Progenitor cell of endocrine pancreas (in vitro differentiated cells): ENCODE measurements around the gene COBLL1. TPM values are rescaled to one million over a fixed set of nuclear protein-coding genes. Genes with fewer than 3 reads are reported as not detected.

Source experiments
- DNase-seq: peaks from one replicate; pipeline ENCODE4 v3.0.0; 2021; ENCODE audit warnings: low spot score; ENCODE audit not compliant: unreplicated experiment
- H3K27ac Mint-ChIP-seq: 2 replicates; pipeline ENCODE4 v1.8.0; 2021; ENCODE audit warnings: mild to moderate bottlenecking, moderate library complexity, mixed read lengths
- H3K27me3 Mint-ChIP-seq: 2 replicates; pipeline ENCODE4 v1.8.0; 2021; ENCODE audit warnings: mixed read lengths
- H3K36me3 Mint-ChIP-seq: 2 replicates; pipeline ENCODE4 v1.8.0; 2022; ENCODE audit warnings: mixed read lengths; ENCODE audit not compliant: insufficient read depth
- H3K4me1 Mint-ChIP-seq: 2 replicates; pipeline ENCODE4 v1.8.0; 2021; ENCODE audit warnings: low read depth, mixed read lengths
- H3K4me3 Mint-ChIP-seq: 2 replicates; pipeline ENCODE4 v1.8.0; 2021; ENCODE audit warnings: low read depth, mild to moderate bottlenecking, moderate library complexity, mixed read lengths
- H3K9me3 Mint-ChIP-seq: 2 replicates; pipeline ENCODE4 v1.8.0; 2021; ENCODE audit warnings: low read depth, mixed read lengths
- total RNA-seq: library from RNA; stranded (reverse); gene quantifications from 2 replicates; pipeline ENCODE4 v1.2.1, GENCODE V29; 2021
- TF ChIP-seq, protein P1 (sequence below): fragments of 200-600 bp; sonication (generic); IDR thresholded peaks from one replicate; pipeline ENCODE4 v1.5.0; 2021; ENCODE audit warnings: antibody characterized with exemption, mild to moderate bottlenecking; ENCODE audit not compliant: unreplicated experiment

COBLL1 gene
- total RNA-seq, 1 donor from 2014 or later: 80.9 TPM

DNA sequence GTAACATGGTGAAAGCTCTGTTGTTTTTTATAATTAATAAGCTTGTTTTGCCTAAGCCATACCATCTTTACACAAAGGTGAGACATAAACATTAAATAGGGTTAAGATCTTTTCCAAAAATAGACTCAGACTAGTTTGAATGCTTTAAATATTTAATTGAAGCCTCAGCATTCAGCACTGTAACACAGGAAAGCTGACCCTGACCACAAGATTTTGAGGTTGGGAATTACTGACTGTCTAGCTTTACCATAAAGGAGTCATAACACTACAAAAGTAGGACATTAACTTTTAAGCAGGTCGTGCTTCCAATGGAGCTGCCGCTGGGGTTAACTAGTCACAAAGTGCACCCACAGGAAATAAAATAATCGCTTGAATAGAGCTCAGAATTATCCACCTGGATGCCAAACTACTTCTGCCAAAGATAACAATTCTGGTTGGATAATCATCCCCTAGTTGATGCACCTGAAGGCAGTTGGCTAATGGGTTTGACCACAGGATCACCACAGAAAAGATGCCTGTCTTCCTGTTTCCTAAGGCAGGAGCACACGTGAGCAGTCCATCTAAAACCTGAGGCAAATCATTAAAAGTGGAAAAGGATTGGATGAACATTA, 106.2 kb downstream of the COBLL1 start:
- peaks cover 8% of the 10 kb centered on the region for H3K36me3 Mint-ChIP-seq
- TF ChIP-seq, protein P1, sequence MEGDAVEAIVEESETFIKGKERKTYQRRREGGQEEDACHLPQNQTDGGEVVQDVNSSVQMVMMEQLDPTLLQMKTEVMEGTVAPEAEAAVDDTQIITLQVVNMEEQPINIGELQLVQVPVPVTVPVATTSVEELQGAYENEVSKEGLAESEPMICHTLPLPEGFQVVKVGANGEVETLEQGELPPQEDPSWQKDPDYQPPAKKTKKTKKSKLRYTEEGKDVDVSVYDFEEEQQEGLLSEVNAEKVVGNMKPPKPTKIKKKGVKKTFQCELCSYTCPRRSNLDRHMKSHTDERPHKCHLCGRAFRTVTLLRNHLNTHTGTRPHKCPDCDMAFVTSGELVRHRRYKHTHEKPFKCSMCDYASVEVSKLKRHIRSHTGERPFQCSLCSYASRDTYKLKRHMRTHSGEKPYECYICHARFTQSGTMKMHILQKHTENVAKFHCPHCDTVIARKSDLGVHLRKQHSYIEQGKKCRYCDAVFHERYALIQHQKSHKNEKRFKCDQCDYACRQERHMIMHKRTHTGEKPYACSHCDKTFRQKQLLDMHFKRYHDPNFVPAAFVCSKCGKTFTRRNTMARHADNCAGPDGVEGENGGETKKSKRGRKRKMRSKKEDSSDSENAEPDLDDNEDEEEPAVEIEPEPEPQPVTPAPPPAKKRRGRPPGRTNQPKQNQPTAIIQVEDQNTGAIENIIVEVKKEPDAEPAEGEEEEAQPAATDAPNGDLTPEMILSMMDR: no peak
- no peaks in the 10 kb centered on the region for H3K27me3 Mint-ChIP-seq
- H3K4me1 Mint-ChIP-seq: peaks cover 44% of the 10 kb centered on the region
- DNase-seq: no peak
- H3K9me3 Mint-ChIP-seq: no peaks in the 10 kb centered on the region
- H3K4me3 Mint-ChIP-seq: no peak overlapping the region
- H3K27ac Mint-ChIP-seq: no peak overlapping the region

DNA sequence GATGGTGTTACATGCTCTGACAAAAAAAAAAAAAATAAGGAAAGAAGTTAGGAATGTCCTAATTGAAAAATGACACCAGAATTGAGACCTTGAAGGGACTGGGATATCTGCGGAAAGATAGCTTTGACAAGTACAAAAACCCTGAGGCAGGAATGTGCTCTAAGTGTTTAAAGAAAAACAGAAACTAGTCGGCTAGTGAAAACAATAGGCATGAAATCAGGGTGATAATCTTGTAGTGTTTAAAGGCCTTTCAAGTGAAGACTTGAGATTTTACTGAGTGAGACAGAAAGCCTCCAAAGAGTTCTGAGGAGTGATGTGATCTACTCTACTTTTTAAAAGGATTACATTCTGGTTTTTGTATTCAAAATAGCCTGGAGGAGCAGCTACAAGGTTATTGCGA, 107.4 kb downstream of the COBLL1 start:
- H3K4me1 Mint-ChIP-seq: peaks cover 37% of the 10 kb centered on the region
- peaks cover 7% of the 10 kb centered on the region for H3K36me3 Mint-ChIP-seq
- DNase-seq: no peak
- H3K27me3 Mint-ChIP-seq: no peaks in the 10 kb centered on the region
- peak overlapping the region; percentile 84 for H3K27ac Mint-ChIP-seq
- H3K4me3 Mint-ChIP-seq: no peak overlapping the region
- TF ChIP-seq, protein P1: no peak
- H3K9me3 Mint-ChIP-seq: no peaks in the 10 kb centered on the region

DNA sequence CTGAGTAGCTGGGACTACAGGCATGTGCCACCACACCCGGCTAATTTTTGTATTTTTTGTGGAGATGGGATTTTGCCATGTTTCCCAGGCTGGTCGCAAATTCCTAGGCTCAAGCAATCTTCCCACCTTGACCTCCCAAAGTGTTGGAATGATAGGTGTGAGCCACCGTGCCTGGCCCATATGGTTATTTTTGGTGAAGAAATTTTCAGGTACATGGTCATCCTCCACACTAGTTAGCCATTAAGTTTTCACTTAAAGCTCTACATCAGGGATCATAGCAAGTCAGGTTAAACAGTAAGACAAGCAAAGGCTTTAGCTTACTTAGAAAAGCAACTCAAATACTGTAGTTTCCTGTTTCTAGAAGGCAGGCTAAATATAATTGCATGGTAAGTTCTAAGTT, 116.1 kb downstream of the COBLL1 start:
- Mint-ChIP-seq H3K27me3 (no peaks in the 10 kb centered on the region), H3K4me3 (no peak overlapping the region), H3K9me3 (no peaks in the 10 kb centered on the region), H3K4me1 (peaks cover 9% of the 10 kb centered on the region), H3K27ac (no peak overlapping the region), H3K36me3 (peaks cover 15% of the 10 kb centered on the region)
- DNase-seq: no peak
- TF ChIP-seq, protein P1: no peak

DNA sequence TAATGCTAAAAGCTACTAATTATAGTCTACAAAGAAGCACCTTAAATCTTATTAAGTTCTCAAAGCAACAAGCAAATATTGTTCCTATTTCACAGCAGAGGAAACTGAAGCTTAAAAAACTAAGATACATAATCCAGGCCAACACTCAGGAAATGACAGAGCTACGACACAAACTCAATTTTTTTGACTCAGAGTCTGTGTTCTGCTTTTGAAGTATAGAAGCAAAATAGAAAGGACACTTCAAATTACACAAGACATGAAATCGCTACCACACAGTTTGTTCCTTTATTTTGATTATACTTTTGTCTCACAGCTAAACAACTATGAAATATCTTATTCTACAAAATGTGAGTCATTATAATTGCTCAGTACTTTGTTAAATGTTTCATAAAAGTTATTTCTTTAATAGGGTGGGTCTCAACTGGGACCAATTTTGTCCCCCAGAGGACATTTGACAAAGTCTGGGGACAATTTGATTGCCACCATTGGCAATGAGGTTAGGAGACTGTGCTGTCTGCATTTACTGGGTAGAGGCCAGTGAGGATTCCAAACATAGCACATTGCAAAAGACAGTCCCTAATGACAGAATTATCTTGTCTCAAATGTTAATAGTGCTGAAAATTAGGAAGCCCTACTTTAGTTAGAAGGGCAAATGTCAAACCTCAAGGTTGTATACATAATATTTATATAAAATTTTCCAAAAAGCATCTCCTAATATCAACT, 118.8 kb downstream of the COBLL1 start:
- Mint-ChIP-seq H3K4me3 (no peak overlapping the region), H3K36me3 (peaks cover 14% of the 10 kb centered on the region), H3K27me3 (no peaks in the 10 kb centered on the region), H3K9me3 (no peaks in the 10 kb centered on the region), H3K27ac (no peak overlapping the region), H3K4me1 (peaks cover 5% of the 10 kb centered on the region)
- TF ChIP-seq, protein P1: no peak
- no peak for DNase-seq

DNA sequence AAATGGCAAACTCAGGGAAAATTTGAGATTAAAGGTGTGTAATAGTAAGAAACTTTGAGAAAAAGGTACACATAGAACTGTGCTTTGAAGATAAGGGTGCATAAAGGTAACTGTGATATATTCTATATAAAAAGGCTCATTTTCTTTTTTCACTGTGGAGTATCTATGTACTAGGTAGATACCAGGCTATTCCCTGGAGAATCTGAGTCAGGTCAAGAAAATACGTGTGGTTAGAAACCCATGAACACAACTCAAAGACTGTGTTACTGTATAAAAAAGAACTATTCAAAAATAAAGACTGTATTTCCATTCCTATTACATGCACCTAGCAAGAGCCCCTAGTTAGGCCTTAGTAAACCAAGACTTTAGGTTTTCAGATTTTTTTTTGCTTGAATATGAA, 120.2 kb downstream of the COBLL1 start:
- Mint-ChIP-seq H3K9me3 (no peaks in the 10 kb centered on the region), H3K4me1 (peaks cover 7% of the 10 kb centered on the region), H3K4me3 (no peak overlapping the region), H3K36me3 (peaks cover 14% of the 10 kb centered on the region), H3K27ac (no peak overlapping the region), H3K27me3 (no peaks in the 10 kb centered on the region)
- no peak for DNase-seq
- TF ChIP-seq, protein P1: no peak
